WI38 (cell line): ENCODE measurements around the gene PA2G4.

Experiments used
- H3K4me3 ChIP-seq: 2 replicates; pipeline ENCODE4 v1.5.1; 2011; ENCODE audit warnings: low read depth, mild to moderate bottlenecking, control low read depth, low read length
- TF ChIP-seq, protein P1 (sequence below): IDR thresholded peaks from 2 replicates; pipeline ENCODE4 v1.5.1; 2012; ENCODE audit warnings: low read depth, mild to moderate bottlenecking, control low read depth, low read length

Gene PA2G4

DNA sequence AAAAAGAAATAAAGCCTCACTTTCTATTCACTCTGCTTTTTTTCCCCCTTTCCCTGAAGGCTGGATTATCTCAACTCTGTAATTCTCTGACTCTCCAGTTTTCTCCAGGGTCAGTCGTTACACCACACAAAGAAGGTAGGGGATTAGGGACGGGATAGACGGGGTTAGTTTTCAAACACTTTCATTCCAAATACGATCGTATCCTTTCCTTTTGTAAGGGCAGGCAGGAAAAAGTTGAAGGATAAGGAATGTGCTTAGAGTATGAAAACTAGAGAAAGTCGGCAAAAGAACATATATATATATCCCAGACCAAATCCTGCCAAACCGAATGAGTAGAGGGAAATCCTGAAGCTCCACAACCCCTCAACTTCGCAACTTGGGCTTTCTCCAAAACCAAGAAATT is 23.1 kb downstream of the PA2G4 start:
- TF ChIP-seq, protein P1, sequence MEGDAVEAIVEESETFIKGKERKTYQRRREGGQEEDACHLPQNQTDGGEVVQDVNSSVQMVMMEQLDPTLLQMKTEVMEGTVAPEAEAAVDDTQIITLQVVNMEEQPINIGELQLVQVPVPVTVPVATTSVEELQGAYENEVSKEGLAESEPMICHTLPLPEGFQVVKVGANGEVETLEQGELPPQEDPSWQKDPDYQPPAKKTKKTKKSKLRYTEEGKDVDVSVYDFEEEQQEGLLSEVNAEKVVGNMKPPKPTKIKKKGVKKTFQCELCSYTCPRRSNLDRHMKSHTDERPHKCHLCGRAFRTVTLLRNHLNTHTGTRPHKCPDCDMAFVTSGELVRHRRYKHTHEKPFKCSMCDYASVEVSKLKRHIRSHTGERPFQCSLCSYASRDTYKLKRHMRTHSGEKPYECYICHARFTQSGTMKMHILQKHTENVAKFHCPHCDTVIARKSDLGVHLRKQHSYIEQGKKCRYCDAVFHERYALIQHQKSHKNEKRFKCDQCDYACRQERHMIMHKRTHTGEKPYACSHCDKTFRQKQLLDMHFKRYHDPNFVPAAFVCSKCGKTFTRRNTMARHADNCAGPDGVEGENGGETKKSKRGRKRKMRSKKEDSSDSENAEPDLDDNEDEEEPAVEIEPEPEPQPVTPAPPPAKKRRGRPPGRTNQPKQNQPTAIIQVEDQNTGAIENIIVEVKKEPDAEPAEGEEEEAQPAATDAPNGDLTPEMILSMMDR: no peak
- H3K4me3 ChIP-seq: peak overlapping the region; percentile 92

DNA sequence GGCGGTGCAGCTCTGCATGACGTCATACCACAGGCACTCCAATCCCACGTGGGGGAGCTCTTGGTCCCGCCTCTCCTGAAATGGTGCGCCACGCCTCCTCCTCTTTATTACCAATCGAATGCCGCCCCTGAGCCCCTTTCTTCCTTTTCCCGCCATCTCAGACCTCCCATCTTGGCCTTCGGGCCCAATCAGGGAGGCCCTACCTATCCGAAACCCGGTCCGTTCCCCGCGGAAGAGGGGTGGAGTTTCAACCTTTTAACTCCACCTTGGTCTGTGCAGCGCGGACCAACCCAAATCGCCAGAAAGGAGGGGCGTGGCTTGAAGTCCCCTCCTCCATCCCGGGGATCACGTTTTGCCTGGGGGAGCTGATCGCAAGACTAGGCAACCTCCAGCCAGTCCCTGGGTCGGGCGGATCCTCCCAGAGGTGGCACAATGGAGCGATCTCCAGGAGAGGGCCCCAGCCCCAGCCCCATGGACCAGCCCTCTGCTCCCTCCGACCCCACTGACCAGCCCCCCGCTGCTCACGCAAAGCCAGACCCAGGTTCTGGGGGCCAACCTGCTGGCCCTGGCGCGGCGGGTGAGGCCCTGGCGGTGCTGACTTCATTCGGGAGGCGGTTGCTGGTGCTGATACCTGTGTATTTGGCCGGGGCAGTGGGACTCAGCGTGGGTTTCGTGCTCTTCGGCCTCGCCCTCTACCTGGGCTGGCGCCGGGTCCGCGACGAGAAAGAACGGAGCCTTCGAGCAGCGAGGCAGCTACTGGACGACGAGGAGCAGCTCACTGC is 23.7 kb downstream of the PA2G4 start, which contains the start of gene ESYT1:
ESYT1 (plus strand) TSS at position 380 of the 782 bp plus-strand sequence; CDS start at position 433, 53 bp downstream.
- TF ChIP-seq, protein P1: no peak
- peak within 1 kb of the TSS; percentile 92 for H3K4me3 ChIP-seq

GRCh38 chr12:56128670-56129205 is 24.4 kb downstream of the PA2G4 start:
- TF ChIP-seq, protein P1: no peak

GRCh38 chr12:56129206-56129941 is 25.0 kb downstream of the PA2G4 start:
- peak overlapping the region; percentile 92 for H3K4me3 ChIP-seq
- TF ChIP-seq, protein P1: no peak

More at GRCh38 chr12:56128670-56129205, 24.4 kb downstream of the PA2G4 start:
- peak overlapping the region; percentile 92 for H3K4me3 ChIP-seq

DNA sequence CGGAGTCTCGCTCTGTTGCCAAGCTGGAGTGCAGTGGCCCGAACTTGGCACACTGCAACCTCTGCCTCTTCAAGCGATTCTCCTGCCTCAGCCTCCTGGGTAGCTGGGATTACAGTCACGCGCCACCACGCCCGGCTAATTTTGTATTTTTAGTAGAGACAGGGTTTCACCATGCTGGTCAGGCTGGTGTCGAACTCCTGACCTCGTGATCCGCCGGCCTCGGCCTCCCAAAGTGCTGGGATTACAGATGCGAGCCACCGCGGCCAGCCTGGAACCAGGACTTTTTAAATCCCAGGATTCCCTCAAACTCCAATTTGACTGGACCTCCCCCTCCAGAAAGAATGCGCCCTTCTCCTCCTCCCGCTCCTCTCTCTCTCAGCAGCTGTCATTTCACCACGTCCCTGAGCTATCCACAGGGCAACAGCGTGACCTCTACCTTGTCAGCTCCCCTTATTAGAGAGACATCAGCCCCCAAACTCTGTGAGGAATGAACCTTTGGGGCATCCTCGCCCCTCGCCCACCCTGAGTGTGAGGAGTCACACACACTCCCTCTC is 25.7 kb downstream of the PA2G4 start:
- TF ChIP-seq, protein P1: no peak
- peak overlapping the region; percentile 92 for H3K4me3 ChIP-seq

GRCh38 chr12:56130876-56131275 is 26.5 kb downstream of the PA2G4 start:
- H3K4me3 ChIP-seq: no peak overlapping the region
- TF ChIP-seq, protein P1: no peak

GRCh38 chr12:56134897-56135296 is 30.5 kb downstream of the PA2G4 start:
- TF ChIP-seq, protein P1: no peak
- H3K4me3 ChIP-seq: no peak overlapping the region
